IMR-90 (cell line): ENCODE results near the gene PTPRG. TPM values are rescaled to one million over a fixed set of nuclear protein-coding genes. Genes with fewer than 3 reads are reported as not detected.

ENCODE experiments used
- ATAC-seq: fragments of 200-7000 bp; cut with Tn5 transposase; 2 replicates; pipeline ENCODE4 v1.9.1; 2020; ENCODE audit warnings: low read depth, mild to moderate bottlenecking, moderate library complexity
- BruUV-seq: library from RNA; stranded (reverse); fragments of 400-500 nt; replicated peaks from 2 replicates; lab custom pipeline; 2021; lab: Mats Ljungman, UMichigan
- CTCF ChIA-PET: fragments of 300-600 bp; formaldehyde crosslinking; extraction: SDS; loops from one replicate; lab custom pipeline; 2021; ENCODE audit warnings: antibody characterized with exemption; lab: Yijun Ruan, JAX
- POLR2A ChIA-PET: fragments of 300-600 bp; sonication (Branson Sonifier 250); formaldehyde crosslinking; loops from one replicate; lab custom pipeline; 2022; ENCODE audit warnings: antibody characterized with exemption; ENCODE audit not compliant: unreplicated experiment; lab: Charles Lee
- DNase-seq: peaks from one replicate; pipeline ENCODE4 v3.0.0; 2013
- H2AFZ ChIP-seq: replicated peaks from 2 replicates; pipeline ENCODE3; 2013; ENCODE audit warnings: low read length, mild to moderate bottlenecking; ENCODE audit not compliant: poor library complexity
- H2AK5ac ChIP-seq: 2 replicates; pipeline ENCODE4 v1.6.1; 2013; ENCODE audit warnings: low read depth, low read length, inconsistent platforms
- H2AK9ac ChIP-seq: replicated peaks from 2 replicates; pipeline ENCODE3; 2013; ENCODE audit warnings: mild to moderate bottlenecking, low read depth, low read length, moderate library complexity; ENCODE audit not compliant: poor library complexity
- H2BK120ac ChIP-seq: 2 replicates; pipeline ENCODE4 v1.6.1; 2013; ENCODE audit warnings: low read depth, low read length, inconsistent platforms
- H2BK15ac ChIP-seq: 3 replicates; pipeline ENCODE4 v1.6.1; 2013; ENCODE audit warnings: low read depth, low read length, inconsistent platforms
- H2BK20ac ChIP-seq: 2 replicates; pipeline ENCODE4 v1.6.1; 2013; ENCODE audit warnings: low read depth, mild to moderate bottlenecking, inconsistent platforms, low read length, moderate library complexity
- H2BK5ac ChIP-seq: 2 replicates; pipeline ENCODE4 v1.6.1; 2013; ENCODE audit warnings: mild to moderate bottlenecking, low read depth, low read length, inconsistent platforms; ENCODE audit not compliant: poor library complexity, severe bottlenecking
- H3K14ac ChIP-seq: replicated peaks from 2 replicates; pipeline ENCODE4 v1.6.1; 2013; ENCODE audit warnings: low read depth, low read length, inconsistent platforms
- H3K18ac ChIP-seq: 2 replicates; pipeline ENCODE4 v1.6.1; 2013; ENCODE audit warnings: low read depth, low read length, control low read depth
- H3K23ac ChIP-seq: 2 replicates; pipeline ENCODE4 v1.6.1; 2013; ENCODE audit warnings: low read depth, low read length, inconsistent platforms
- H3K27ac ChIP-seq: 2 replicates; pipeline ENCODE4 v1.5.1; 2013; ENCODE audit warnings: mild to moderate bottlenecking, control low read depth, low read length; ENCODE audit not compliant: insufficient read depth
- H3K27me3 ChIP-seq: 2 replicates; pipeline ENCODE4 v1.6.1; 2013; ENCODE audit warnings: low read length; ENCODE audit not compliant: control insufficient read depth, insufficient read depth
- H3K36me3 ChIP-seq: 2 replicates; pipeline ENCODE4 v1.6.1; 2013; ENCODE audit warnings: low read length, mixed read lengths; ENCODE audit not compliant: control insufficient read depth, insufficient read depth
- H3K4ac ChIP-seq: 2 replicates; pipeline ENCODE4 v1.6.1; 2013; ENCODE audit warnings: low read depth, low read length, inconsistent platforms
- H3K4me1 ChIP-seq: 2 replicates; pipeline ENCODE4 v1.6.1; 2013; ENCODE audit warnings: low read length, mixed read lengths; ENCODE audit not compliant: control insufficient read depth, insufficient read depth
- H3K4me2 ChIP-seq: 2 replicates; pipeline ENCODE4 v1.6.1; 2013; ENCODE audit warnings: low read depth, mild to moderate bottlenecking, control low read depth, low read length, moderate library complexity
- H3K4me3 ChIP-seq: 2 replicates; pipeline ENCODE4 v1.5.1; 2013; ENCODE audit warnings: low read depth, mild to moderate bottlenecking, control low read depth, low read length, moderate library complexity; ENCODE audit not compliant: insufficient read depth
- H3K56ac ChIP-seq: 2 replicates; pipeline ENCODE4 v1.6.1; 2013; ENCODE audit warnings: low read length, inconsistent platforms; ENCODE audit not compliant: insufficient read depth; ENCODE audit errors: extremely low read depth
- H3K79me1 ChIP-seq, 2 experiments: 2 replicates each; pipeline ENCODE4 v1.6.1; 2013; ENCODE audit warnings: low read length in 2 of 2, inconsistent platforms in 1 of 2, low read depth in 1 of 2
- H3K9ac ChIP-seq: 2 replicates; pipeline ENCODE4 v1.6.1; 2013; ENCODE audit warnings: low read depth, low read length, control low read depth
- H3K9me1 ChIP-seq: 2 replicates; pipeline ENCODE4 v1.6.1; 2013; ENCODE audit warnings: low read length, inconsistent platforms; ENCODE audit not compliant: insufficient read depth
- H3K9me3 ChIP-seq: 2 replicates; pipeline ENCODE4 v1.6.1; 2013; ENCODE audit warnings: low read length; ENCODE audit not compliant: control insufficient read depth, insufficient read depth
- H4K20me1 ChIP-seq: 2 replicates; pipeline ENCODE4 v1.6.1; 2013; ENCODE audit warnings: low read length, inconsistent platforms; ENCODE audit not compliant: insufficient read depth
- H4K5ac ChIP-seq: 2 replicates; pipeline ENCODE4 v1.6.1; 2013; ENCODE audit warnings: mild to moderate bottlenecking, low read depth, low read length, control low read depth
- H4K8ac ChIP-seq, 2 experiments: 2 replicates each; pipeline ENCODE4 v1.6.1; 2013; ENCODE audit warnings: low read depth in 2 of 2, low read length in 2 of 2, control low read depth in 1 of 2, inconsistent platforms in 1 of 2
- H4K91ac ChIP-seq: 2 replicates; pipeline ENCODE4 v1.6.1; 2013; ENCODE audit warnings: low read depth, low read length, inconsistent platforms; ENCODE audit not compliant: insufficient read depth
- CEBPB ChIP-seq: IDR thresholded peaks from 2 replicates; pipeline ENCODE4 v1.6.1; 2012; ENCODE audit warnings: low read depth, low read length, improper control_type of control experiment
- CHD1 ChIP-seq: IDR thresholded peaks from 2 replicates; pipeline ENCODE4 v1.6.1; 2012; ENCODE audit warnings: low read depth, low read length, improper control_type of control experiment
- CTCF ChIP-seq: conservative IDR thresholded peaks from 2 replicates; pipeline ENCODE4 v1.5.1; 2012; ENCODE audit warnings: mild to moderate bottlenecking, low read depth, low read length, improper control_type of control experiment
- ELK1 ChIP-seq: fragments of 150-350 bp; IDR thresholded peaks from 2 replicates; pipeline ENCODE4 v1.6.1; 2016; ENCODE audit warnings: low read depth, mild to moderate bottlenecking, low read length, moderate library complexity, borderline replicate concordance
- FOS ChIP-seq: fragments of 150-350 bp; IDR thresholded peaks from 2 replicates; pipeline ENCODE4 v1.6.1; 2016; ENCODE audit warnings: low read depth, low read length
- MAFK ChIP-seq: IDR thresholded peaks from 2 replicates; pipeline ENCODE4 v1.6.1; 2012; ENCODE audit warnings: low read depth, low read length, improper control_type of control experiment
- MAZ ChIP-seq: IDR thresholded peaks from 2 replicates; pipeline ENCODE4 v1.6.1; 2012; ENCODE audit warnings: low read depth, mild to moderate bottlenecking, low read length, improper control_type of control experiment, moderate library complexity, borderline replicate concordance
- MXI1 ChIP-seq: IDR thresholded peaks from 2 replicates; pipeline ENCODE4 v1.6.1; 2012; ENCODE audit warnings: low read depth, mild to moderate bottlenecking, low read length, moderate library complexity, borderline replicate concordance
- NFE2L2 ChIP-seq: fragments of 150-350 bp; IDR thresholded peaks from 2 replicates; pipeline ENCODE4 v1.6.1; 2016; ENCODE audit warnings: low read depth, mild to moderate bottlenecking, low read length
- POLR2A ChIP-seq: IDR thresholded peaks from 2 replicates; pipeline ENCODE4 v1.6.1; 2012; ENCODE audit warnings: mild to moderate bottlenecking, low read depth, low read length
- RAD21 ChIP-seq: IDR thresholded peaks from 2 replicates; pipeline ENCODE4 v1.6.1; 2012; ENCODE audit warnings: low read length, improper control_type of control experiment
- RCOR1 ChIP-seq: IDR thresholded peaks from 2 replicates; pipeline ENCODE4 v1.6.1; 2012; ENCODE audit warnings: mild to moderate bottlenecking, low read length, improper control_type of control experiment; ENCODE audit not compliant: insufficient replicate concordance
- RFX5 ChIP-seq: IDR thresholded peaks from 2 replicates; pipeline ENCODE4 v1.8.0; 2012; ENCODE audit warnings: low read depth, mild to moderate bottlenecking, low read length, moderate library complexity
- SMC3 ChIP-seq: fragments of 150-350 bp; IDR thresholded peaks from 2 replicates; pipeline ENCODE4 v1.6.1; 2016; ENCODE audit warnings: low read depth, mild to moderate bottlenecking, antibody characterized with exemption, low read length, moderate library complexity
- USF2 ChIP-seq: fragments of 150-350 bp; IDR thresholded peaks from 2 replicates; pipeline ENCODE4 v1.6.1; 2017; ENCODE audit warnings: mild to moderate bottlenecking, antibody characterized with exemption, low read length, low read depth
- WGBS, 2 experiments: methylation state at CpG; one replicate each; pipeline versions ENCODE4 v1.1.5 to v1.1.7; 2013; ENCODE audit warnings: missing lambda C conversion rate in 2 of 2; ENCODE audit not compliant: insufficient read length in 1 of 2; ENCODE audit errors: extremely low coverage in 2 of 2; 5-methylcytosine and 5-hydroxymethylcytosine counted together
- dilution Hi-C: fragments of 300-500 bp; cut with HindIII; formaldehyde crosslinking; loops from one replicate; pipeline ENCODE4 v1.14.3; 2018; ENCODE audit warnings: low sequenced_read_pairs; ENCODE audit not compliant: unreplicated experiment
- in situ Hi-C: fragments of 300-500 bp; cut with MboI; formaldehyde crosslinking; loops from 3 replicates; pipeline ENCODE4 v1.14.3; 2019; ENCODE audit warnings: low sequenced_read_pairs, inconsistent platforms, mixed read lengths
- intact Hi-C: fragments of 100-400 bp; cut with micrococcal nuclease; formaldehyde crosslinking; loops from 2 replicates; pipeline ENCODE4 v1.10.0; 2022
- polyA plus RNA-seq, 3 experiments: library from polyadenylated mRNA; depleted of rRNA; stranded (reverse); fragments of >200 nt; gene quantifications; 2 replicates each; pipeline ENCODE4 v1.2.3, GENCODE V29; 2012; ENCODE audit warnings: low replicate concordance in 1 of 3
- total RNA-seq: library from RNA; depleted of rRNA; stranded (reverse); fragments of >200 nt; gene quantifications from 2 replicates; pipeline ENCODE4 v1.2.3, GENCODE V29; 2012

The PTPRG gene
- total and polyA plus RNA-seq, 2 of the 4 experiments (the other 2 are of a cell fraction), result 7.7 to 31.0 TPM

GRCh38 chr3:62252438-62253157 is 691.2 kb downstream of the PTPRG start:
- Histone ChIP-seq H3K27me3 (no peaks in the 10 kb centered on the region), H2AK5ac (no peak overlapping the region), H3K9ac (no peak overlapping the region), H3K18ac (no peak overlapping the region), H3K14ac (no peak overlapping the region), H3K56ac (no peak overlapping the region), H2BK20ac (no peak overlapping the region), H3K4ac (no peak overlapping the region), H4K20me1 (0 out of 2 replicates have a peak, but pooled peaks cover 3% of the 10 kb centered on the region), H2AFZ (no peak overlapping the region), H3K27ac (no peak overlapping the region), H3K79me1 (no peaks in the 10 kb centered on the region), H3K4me1 (peaks cover 3% of the 10 kb centered on the region), H2BK5ac (no peak overlapping the region), H3K4me2 (no peak overlapping the region), H4K8ac (no peak overlapping the region), H3K23ac (no peak overlapping the region), H3K9me3 (no peaks in the 10 kb centered on the region), H2BK15ac (no peak overlapping the region), H3K36me3 (peaks cover 2% of the 10 kb centered on the region; the same call in 1 of the 2 replicates), H2AK9ac (no peak overlapping the region), H3K9me1 (peaks cover 5% of the 10 kb centered on the region; the same call in 1 of the 2 replicates), H3K4me3 (no peak overlapping the region), H4K5ac (no peak overlapping the region), H2BK120ac (no peak overlapping the region), H4K91ac (no peak overlapping the region)
- intact Hi-C loops (no loop called here), in situ Hi-C loops (no loop called here), dilution Hi-C loops (no loop called here)
- CTCF ChIA-PET, result interaction anchor here (1.3 kb wide), 1 partner anchor 11 kb away, joined by 3 read pairs; no protein-coding TSS in a partner anchor
- BruUV-seq, result no TSS peak
- WGBS, 2 experiments, result no CpG with 5 or more reads among the region's 2 CpGs
- POLR2A ChIA-PET, result no interaction called here
- peak; percentile 70; the same call in 1 of the 2 replicates for ATAC-seq
- DNase-seq, result peak; percentile 3
- TF ChIP-seq FOS, result no peak
- TF ChIP-seq CHD1, result no peak
- no peak for TF ChIP-seq RCOR1
- TF ChIP-seq RFX5, result no peak
- no peak for TF ChIP-seq SMC3
- no peak for TF ChIP-seq MAZ
- no peak for TF ChIP-seq CTCF
- no peak for TF ChIP-seq NFE2L2
- no peak for TF ChIP-seq CEBPB
- no peak for TF ChIP-seq POLR2A
- TF ChIP-seq RAD21, result no peak
- TF ChIP-seq USF2, result no peak
- TF ChIP-seq ELK1, result no peak
- no peak for TF ChIP-seq MAFK
- TF ChIP-seq MXI1, result no peak
